Measurements from ENCODE around the gene ADCY6.

ADCY6 gene

GRCh38 chr12:48828293-48828692, 39.4 kb upstream of the ADCY6 start:
- Histone ChIP-seq H2BK5ac (ENCODE audit: low read length) (no peak overlapping the region), H3K4me3 (ENCODE audit: low read length) (no peak overlapping the region), H3K4me1 (ENCODE audit: control insufficient read depth, low read depth, low read length) (no peaks in the 10 kb centered on the region), H4K5ac (ENCODE audit: low read length) (no peak overlapping the region), H3K9ac (ENCODE audit: low read length) (no peak overlapping the region), H3K79me1 (ENCODE audit: low read length) (no peaks in the 10 kb centered on the region), H3K27ac (ENCODE audit: low read depth, low read length) (no peak overlapping the region), H3K23ac (ENCODE audit: low read length) (no peak overlapping the region), H3K56ac (ENCODE audit: low read length) (no peak overlapping the region), H2BK15ac (replicated peaks; ENCODE audit: low read depth) (no peak overlapping the region), H3K36me3 (ENCODE audit: control insufficient read depth, insufficient read depth, low read length) (peaks cover 23% of the 10 kb centered on the region), H3K4me2 (ENCODE audit: low read length) (no peak overlapping the region), H3K27me3 (ENCODE audit: insufficient read depth, low read length, poor library complexity) (no peaks in the 10 kb centered on the region), H2BK120ac (ENCODE audit: low read depth, low read length) (no peak overlapping the region), H2AK5ac (ENCODE audit: low read length) (no peak overlapping the region), H3K4ac (ENCODE audit: low read depth, low read length) (no peak overlapping the region), H3K18ac (ENCODE audit: low read length) (no peak overlapping the region), H4K8ac (ENCODE audit: low read depth, low read length) (no peak overlapping the region), H3K79me2 (ENCODE audit: control insufficient read depth, insufficient read depth, low read length) (no peaks in the 10 kb centered on the region)
- no peak for DNase-seq
- WGBS (ENCODE audit: extremely low coverage, insufficient coverage, low lambda C conversion rate) = no CpG with 5 or more reads among the region's 2 CpGs

DNA sequence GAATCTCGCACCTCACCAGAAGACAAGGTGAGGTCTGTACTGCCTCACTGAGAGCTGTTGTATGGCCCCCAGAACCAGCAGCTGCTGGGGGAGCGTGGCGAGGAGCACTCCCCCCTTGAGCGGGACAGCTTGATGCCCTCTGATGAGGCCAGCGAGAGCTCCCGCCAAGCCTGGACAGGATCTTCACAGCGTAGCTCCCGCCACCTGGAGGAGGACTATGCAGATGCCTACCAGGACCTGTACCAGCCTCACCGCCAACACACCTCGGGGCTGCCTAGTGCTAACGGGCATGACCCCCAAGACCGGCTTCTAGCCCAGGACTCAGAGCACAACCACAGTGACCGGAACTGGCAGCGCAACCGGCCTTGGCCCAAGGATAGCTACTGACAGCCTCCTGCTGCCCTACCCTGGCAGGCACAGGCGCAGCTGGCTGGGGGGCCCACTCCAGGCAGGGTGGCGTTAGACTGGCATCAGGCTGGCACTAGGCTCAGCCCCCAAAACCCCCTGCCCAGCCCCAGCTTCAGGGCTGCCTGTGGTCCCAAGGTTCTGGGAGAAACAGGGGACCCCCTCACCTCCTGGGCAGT, 38.7 kb upstream of the ADCY6 start:
- no peak overlapping the region for H4K5ac ChIP-seq (ENCODE audit: low read length)
- no peak overlapping the region for H3K56ac ChIP-seq (ENCODE audit: low read length)
- H2BK15ac ChIP-seq (replicated peaks; ENCODE audit: low read depth) = no peak overlapping the region
- no peak overlapping the region for H3K4me2 ChIP-seq (ENCODE audit: low read length)
- no peak overlapping the region for H3K4ac ChIP-seq (ENCODE audit: low read depth, low read length)
- H4K8ac ChIP-seq (ENCODE audit: low read depth, low read length) = no peak overlapping the region
- no peaks in the 10 kb centered on the region for H3K79me2 ChIP-seq (ENCODE audit: control insufficient read depth, insufficient read depth, low read length)
- H3K4me3 ChIP-seq (ENCODE audit: low read length) = no peak overlapping the region
- no peak overlapping the region for H3K18ac ChIP-seq (ENCODE audit: low read length)
- H2BK5ac ChIP-seq (ENCODE audit: low read length) = no peak overlapping the region
- WGBS (ENCODE audit: extremely low coverage, insufficient coverage, low lambda C conversion rate) = no CpG with 5 or more reads among the region's 17 CpGs
- no peak overlapping the region for H2AK5ac ChIP-seq (ENCODE audit: low read length)
- no peak for DNase-seq
- H3K9ac ChIP-seq (ENCODE audit: low read length) = no peak overlapping the region
- H3K23ac ChIP-seq (ENCODE audit: low read length) = no peak overlapping the region
- H3K4me1 ChIP-seq (ENCODE audit: control insufficient read depth, low read depth, low read length) = no peaks in the 10 kb centered on the region
- no peaks in the 10 kb centered on the region for H3K79me1 ChIP-seq (ENCODE audit: low read length)
- H3K27me3 ChIP-seq (ENCODE audit: insufficient read depth, low read length, poor library complexity) = no peaks in the 10 kb centered on the region
- peaks cover 19% of the 10 kb centered on the region for H3K36me3 ChIP-seq (ENCODE audit: control insufficient read depth, insufficient read depth, low read length)
- no peak overlapping the region for H2BK120ac ChIP-seq (ENCODE audit: low read depth, low read length)
- H3K27ac ChIP-seq (ENCODE audit: low read depth, low read length) = no peak overlapping the region

DNA sequence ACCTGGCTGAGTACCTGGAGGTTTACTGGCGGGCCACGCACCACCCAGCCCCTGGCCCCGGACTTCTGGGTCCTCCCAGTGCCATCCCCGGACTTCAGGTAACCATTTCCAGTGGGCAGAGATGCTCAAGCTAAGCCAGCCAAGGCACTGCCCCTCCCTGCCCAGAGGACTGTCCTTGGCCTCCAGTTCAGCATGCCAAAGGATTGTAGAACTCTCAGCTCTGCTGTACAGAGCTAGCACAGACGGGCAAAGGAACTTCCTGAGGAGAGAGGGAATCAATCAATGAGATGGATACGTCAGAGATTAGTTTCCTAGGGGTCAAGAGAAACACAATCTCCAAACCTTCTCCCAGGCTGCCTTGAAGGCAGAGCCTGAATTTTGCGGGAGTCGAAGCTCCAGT, 38.1 kb upstream of the ADCY6 start:
- no peak overlapping the region for H3K18ac ChIP-seq (ENCODE audit: low read length)
- DNase-seq = no peak
- no peak overlapping the region for H3K4me2 ChIP-seq (ENCODE audit: low read length)
- H3K4ac ChIP-seq (ENCODE audit: low read depth, low read length) = no peak overlapping the region
- H3K79me2 ChIP-seq (ENCODE audit: control insufficient read depth, insufficient read depth, low read length) = no peaks in the 10 kb centered on the region
- no peak overlapping the region for H3K27ac ChIP-seq (ENCODE audit: low read depth, low read length)
- no peak overlapping the region for H3K56ac ChIP-seq (ENCODE audit: low read length)
- no peak overlapping the region for H4K8ac ChIP-seq (ENCODE audit: low read depth, low read length)
- no peak overlapping the region for H2AK5ac ChIP-seq (ENCODE audit: low read length)
- H3K27me3 ChIP-seq (ENCODE audit: insufficient read depth, low read length, poor library complexity) = no peaks in the 10 kb centered on the region
- H3K79me1 ChIP-seq (ENCODE audit: low read length) = no peaks in the 10 kb centered on the region
- no peak overlapping the region for H3K23ac ChIP-seq (ENCODE audit: low read length)
- no peak overlapping the region for H2BK15ac ChIP-seq (replicated peaks; ENCODE audit: low read depth)
- peaks cover 14% of the 10 kb centered on the region for H3K36me3 ChIP-seq (ENCODE audit: control insufficient read depth, insufficient read depth, low read length)
- no peak overlapping the region for H2BK120ac ChIP-seq (ENCODE audit: low read depth, low read length)
- no peaks in the 10 kb centered on the region for H3K4me1 ChIP-seq (ENCODE audit: control insufficient read depth, low read depth, low read length)
- no peak overlapping the region for H3K9ac ChIP-seq (ENCODE audit: low read length)
- no peak overlapping the region for H4K5ac ChIP-seq (ENCODE audit: low read length)
- no CpG with 5 or more reads among the region's 8 CpGs for WGBS (ENCODE audit: extremely low coverage, insufficient coverage, low lambda C conversion rate)
- no peak overlapping the region for H2BK5ac ChIP-seq (ENCODE audit: low read length)
- H3K4me3 ChIP-seq (ENCODE audit: low read length) = no peak overlapping the region

DNA sequence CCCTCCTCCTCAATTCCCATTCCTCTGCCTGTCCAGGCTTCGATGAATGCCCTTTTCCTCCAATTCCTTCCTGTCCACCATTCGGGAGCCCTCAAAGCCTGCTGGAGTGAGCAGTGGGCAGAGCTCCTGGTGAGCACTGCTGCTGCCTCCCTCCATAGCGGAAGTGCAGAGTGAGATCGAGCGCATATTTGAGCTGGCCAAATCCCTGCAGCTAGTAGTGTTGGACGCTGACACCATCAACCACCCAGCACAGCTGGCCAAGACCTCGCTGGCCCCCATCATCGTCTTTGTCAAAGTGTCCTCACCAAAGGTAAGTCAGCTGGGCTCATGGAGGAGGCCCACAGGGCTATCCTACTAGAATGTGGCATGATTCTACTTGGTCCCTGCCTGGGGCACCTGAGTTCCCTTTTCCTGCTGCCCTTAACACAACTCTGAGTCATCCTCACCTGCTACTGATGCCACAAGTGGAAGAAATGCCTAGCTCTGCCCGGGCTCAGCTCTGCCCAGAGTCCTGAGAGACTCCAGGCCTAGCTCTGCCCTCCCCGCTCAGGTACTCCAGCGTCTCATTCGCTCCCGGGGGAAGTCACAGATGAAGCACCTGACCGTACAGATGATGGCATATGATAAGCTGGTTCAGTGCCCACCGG, 37.4 kb upstream of the ADCY6 start:
- no CpG with 5 or more reads among the region's 15 CpGs for WGBS (ENCODE audit: extremely low coverage, insufficient coverage, low lambda C conversion rate)
- no peak overlapping the region for H3K4ac ChIP-seq (ENCODE audit: low read depth, low read length)
- H3K4me1 ChIP-seq (ENCODE audit: control insufficient read depth, low read depth, low read length) = no peaks in the 10 kb centered on the region
- no peak overlapping the region for H2AK5ac ChIP-seq (ENCODE audit: low read length)
- no peak overlapping the region for H3K23ac ChIP-seq (ENCODE audit: low read length)
- H4K5ac ChIP-seq (ENCODE audit: low read length) = no peak overlapping the region
- H3K27ac ChIP-seq (ENCODE audit: low read depth, low read length) = no peak overlapping the region
- no peaks in the 10 kb centered on the region for H3K79me2 ChIP-seq (ENCODE audit: control insufficient read depth, insufficient read depth, low read length)
- no peak overlapping the region for H4K8ac ChIP-seq (ENCODE audit: low read depth, low read length)
- H3K56ac ChIP-seq (ENCODE audit: low read length) = no peak overlapping the region
- H2BK15ac ChIP-seq (replicated peaks; ENCODE audit: low read depth) = no peak overlapping the region
- H2BK120ac ChIP-seq (ENCODE audit: low read depth, low read length) = no peak overlapping the region
- H2BK5ac ChIP-seq (ENCODE audit: low read length) = no peak overlapping the region
- H3K9ac ChIP-seq (ENCODE audit: low read length) = no peak overlapping the region
- no peaks in the 10 kb centered on the region for H3K79me1 ChIP-seq (ENCODE audit: low read length)
- H3K4me2 ChIP-seq (ENCODE audit: low read length) = no peak overlapping the region
- no peaks in the 10 kb centered on the region for H3K27me3 ChIP-seq (ENCODE audit: insufficient read depth, low read length, poor library complexity)
- no peak for DNase-seq
- H3K36me3 ChIP-seq (ENCODE audit: control insufficient read depth, insufficient read depth, low read length) = peaks cover 8% of the 10 kb centered on the region
- no peak overlapping the region for H3K4me3 ChIP-seq (ENCODE audit: low read length)
- H3K18ac ChIP-seq (ENCODE audit: low read length) = no peak overlapping the region

GRCh38 chr12:48824905-48825304, 36.0 kb upstream of the ADCY6 start:
- Histone ChIP-seq H2AK5ac (ENCODE audit: low read length) (no peak overlapping the region), H3K4ac (ENCODE audit: low read depth, low read length) (no peak overlapping the region), H3K79me2 (ENCODE audit: control insufficient read depth, insufficient read depth, low read length) (no peaks in the 10 kb centered on the region), H3K18ac (ENCODE audit: low read length) (no peak overlapping the region), H3K4me3 (ENCODE audit: low read length) (no peak overlapping the region), H3K79me1 (ENCODE audit: low read length) (no peaks in the 10 kb centered on the region), H3K56ac (ENCODE audit: low read length) (no peak overlapping the region), H3K23ac (ENCODE audit: low read length) (no peak overlapping the region), H2BK5ac (ENCODE audit: low read length) (no peak overlapping the region), H3K4me2 (ENCODE audit: low read length) (no peak overlapping the region), H3K27me3 (ENCODE audit: insufficient read depth, low read length, poor library complexity) (no peaks in the 10 kb centered on the region), H2BK120ac (ENCODE audit: low read depth, low read length) (no peak overlapping the region), H3K4me1 (ENCODE audit: control insufficient read depth, low read depth, low read length) (no peaks in the 10 kb centered on the region), H4K5ac (ENCODE audit: low read length) (no peak overlapping the region), H3K9ac (ENCODE audit: low read length) (no peak overlapping the region), H3K36me3 (ENCODE audit: control insufficient read depth, insufficient read depth, low read length) (no peaks in the 10 kb centered on the region), H4K8ac (ENCODE audit: low read depth, low read length) (no peak overlapping the region), H3K27ac (ENCODE audit: low read depth, low read length) (no peak overlapping the region), H2BK15ac (replicated peaks; ENCODE audit: low read depth) (no peak overlapping the region)
- no peak for DNase-seq
- WGBS (ENCODE audit: extremely low coverage, insufficient coverage, low lambda C conversion rate) = no CpG with 5 or more reads among the region's 4 CpGs

DNA sequence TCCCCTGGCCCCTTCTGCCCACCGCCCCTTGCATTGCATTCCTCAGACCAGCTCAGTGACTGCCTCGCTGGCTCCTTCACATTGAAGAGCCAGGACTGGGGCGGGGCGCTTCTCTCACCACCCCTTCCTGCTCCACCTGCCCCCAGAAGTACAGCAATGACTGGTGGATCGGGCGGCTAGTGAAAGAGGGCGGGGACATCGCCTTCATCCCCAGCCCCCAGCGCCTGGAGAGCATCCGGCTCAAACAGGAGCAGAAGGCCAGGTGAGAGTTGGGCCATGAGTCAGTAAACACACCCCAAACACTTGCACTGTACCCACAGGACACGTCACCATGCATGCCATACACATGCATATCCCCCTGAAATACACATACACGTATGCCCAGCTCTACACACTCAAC, 35.2 kb upstream of the ADCY6 start:
- DNase-seq = peak; percentile 66
- Histone ChIP-seq H3K4me3 (ENCODE audit: low read length) (no peak overlapping the region), H3K27me3 (ENCODE audit: insufficient read depth, low read length, poor library complexity) (no peaks in the 10 kb centered on the region), H2AK5ac (ENCODE audit: low read length) (no peak overlapping the region), H2BK120ac (ENCODE audit: low read depth, low read length) (no peak overlapping the region), H2BK5ac (ENCODE audit: low read length) (no peak overlapping the region), H3K79me2 (ENCODE audit: control insufficient read depth, insufficient read depth, low read length) (no peaks in the 10 kb centered on the region), H3K4me1 (ENCODE audit: control insufficient read depth, low read depth, low read length) (peaks cover 4% of the 10 kb centered on the region), H3K18ac (ENCODE audit: low read length) (no peak overlapping the region), H3K27ac (ENCODE audit: low read depth, low read length) (no peak overlapping the region), H2BK15ac (replicated peaks; ENCODE audit: low read depth) (no peak overlapping the region), H3K79me1 (ENCODE audit: low read length) (no peaks in the 10 kb centered on the region), H4K8ac (ENCODE audit: low read depth, low read length) (no peak overlapping the region), H3K4ac (ENCODE audit: low read depth, low read length) (no peak overlapping the region), H3K23ac (ENCODE audit: low read length) (no peak overlapping the region), H4K5ac (ENCODE audit: low read length) (no peak overlapping the region), H3K4me2 (ENCODE audit: low read length) (no peak overlapping the region), H3K9ac (ENCODE audit: low read length) (no peak overlapping the region), H3K56ac (ENCODE audit: low read length) (no peak overlapping the region), H3K36me3 (ENCODE audit: control insufficient read depth, insufficient read depth, low read length) (no peaks in the 10 kb centered on the region)
- WGBS (ENCODE audit: extremely low coverage, insufficient coverage, low lambda C conversion rate) = no CpG with 5 or more reads among the region's 12 CpGs

Data from mesendoderm (in vitro differentiated cells).